Measurements from ENCODE around the gene EXOC2. TPM values are rescaled to one million over a fixed set of nuclear protein-coding genes. Genes with fewer than 3 reads are reported as not detected.

EXOC2 gene
- total RNA-seq (2014; rRNA removed; shearing (Covaris generic)): 16.5 and 22.5 TPM in 2 replicates
- total RNA-seq (2022): 24.8 and 26.4 TPM in 2 replicates
- percentile 68 among the genes with signal in this experiment for Bru-seq, nascent RNA
- percentile 61 among the genes with signal in this experiment for BruChase-seq, experiment 1, labeled RNA remaining after a 6-hour chase
- BruChase-seq, experiment 2, labeled RNA remaining after a 2-hour chase: percentile 60 among the genes with signal in this experiment
- long read RNA-seq, full-length matches to known transcripts: 62 of 136 reads
- long read RNA-seq, partial matches to known transcripts: 14 of 136 reads
- long read RNA-seq, other reads (novel, unspliced or antisense): 60 of 136 reads

DNA sequence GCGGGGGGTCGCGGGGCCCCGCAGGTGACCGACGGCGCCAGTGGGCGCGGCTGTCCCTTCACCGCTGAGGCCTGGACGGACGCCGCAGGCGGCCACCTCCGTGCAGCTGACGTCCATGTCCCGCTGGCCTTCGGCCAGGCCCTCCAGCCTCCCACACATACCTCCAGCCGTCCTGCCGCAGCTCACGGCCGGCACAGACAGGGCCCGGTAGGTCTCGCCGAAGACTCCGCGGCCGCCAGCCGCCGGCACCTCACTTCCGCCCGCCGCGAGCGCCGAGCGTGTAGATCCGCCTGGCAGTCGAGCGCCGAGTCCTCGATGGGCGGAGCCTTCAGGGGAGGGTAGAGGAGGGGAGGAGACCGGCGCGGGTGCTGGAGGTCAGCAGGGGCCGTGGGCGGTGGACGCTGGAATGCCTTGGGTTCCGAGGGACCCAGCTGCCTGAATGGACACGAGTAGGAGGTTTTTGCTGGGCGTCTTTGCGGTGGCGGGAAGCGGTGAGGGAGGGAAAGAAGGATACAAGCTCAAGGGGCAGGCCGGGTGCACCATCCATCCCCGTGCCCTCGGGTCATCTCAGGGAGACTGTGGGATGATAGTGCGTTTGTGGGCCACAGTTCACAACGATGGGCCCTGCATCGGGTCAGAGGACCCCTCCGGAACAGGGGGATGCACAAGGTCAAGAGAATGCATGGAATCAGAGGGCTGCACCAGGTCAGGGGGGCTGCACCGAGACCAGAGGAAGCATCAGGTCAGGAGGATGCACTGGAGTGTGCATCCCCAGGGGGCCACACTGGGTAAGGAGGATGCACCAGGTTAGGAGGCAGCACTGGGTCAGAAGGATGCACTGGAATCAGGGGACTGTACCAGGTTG lies at the start of gene EXOC2:
TSS of gene EXOC2 (minus strand) at position 282 of the 865 bp plus-strand sequence. CDS start 55,321 bp downstream, outside the sequence.
- no TSS peak for BruUV-seq (replicated peaks)
- Histone ChIP-seq H3K4me2 (ENCODE audit: low read length) (peak within 1 kb of the TSS; percentile 80), H3K79me2 (ENCODE audit: insufficient read depth, low read depth, low read length) (peaks cover 20% of the 10 kb centered on the region), H3K9me3 (ENCODE audit: low read length) (no peaks in the 10 kb centered on the region), H3K4me3 (ENCODE audit: low read depth, low read length, poor library complexity, severe bottlenecking) (peak within 1 kb of the TSS; percentile 78), H3K36me3 (ENCODE audit: insufficient read depth, low read length) (peaks cover 15% of the 10 kb centered on the region; the same call in 1 of the 2 replicates), H2AFZ (ENCODE audit: low read length) (peak within 1 kb of the TSS; percentile 84), H3K27ac (ENCODE audit: low read depth, low read length, poor library complexity, severe bottlenecking) (peak within 1 kb of the TSS; percentile 42), H4K20me1 (ENCODE audit: insufficient read depth, low read length) (peaks cover 3% of the 10 kb centered on the region; the same call in 1 of the 2 replicates), H3K9me2 (ENCODE audit: insufficient read depth, low read length) (no peaks in the 10 kb centered on the region), H3K4me1 (ENCODE audit: insufficient read depth, low read length, poor library complexity, severe bottlenecking) (peaks cover 12% of the 10 kb centered on the region)
- peak; percentile 91 for DNase-seq (ENCODE audit: low spot score)
- POLR2A ChIA-PET: interaction anchor here (0.6 to 2.2 kb wide), 5 partner anchors 9 to 1553 kb away, joined by 3 to 10 read pairs (median 7); no protein-coding TSS in a partner anchor
- TF ChIP-seq, protein P1, sequence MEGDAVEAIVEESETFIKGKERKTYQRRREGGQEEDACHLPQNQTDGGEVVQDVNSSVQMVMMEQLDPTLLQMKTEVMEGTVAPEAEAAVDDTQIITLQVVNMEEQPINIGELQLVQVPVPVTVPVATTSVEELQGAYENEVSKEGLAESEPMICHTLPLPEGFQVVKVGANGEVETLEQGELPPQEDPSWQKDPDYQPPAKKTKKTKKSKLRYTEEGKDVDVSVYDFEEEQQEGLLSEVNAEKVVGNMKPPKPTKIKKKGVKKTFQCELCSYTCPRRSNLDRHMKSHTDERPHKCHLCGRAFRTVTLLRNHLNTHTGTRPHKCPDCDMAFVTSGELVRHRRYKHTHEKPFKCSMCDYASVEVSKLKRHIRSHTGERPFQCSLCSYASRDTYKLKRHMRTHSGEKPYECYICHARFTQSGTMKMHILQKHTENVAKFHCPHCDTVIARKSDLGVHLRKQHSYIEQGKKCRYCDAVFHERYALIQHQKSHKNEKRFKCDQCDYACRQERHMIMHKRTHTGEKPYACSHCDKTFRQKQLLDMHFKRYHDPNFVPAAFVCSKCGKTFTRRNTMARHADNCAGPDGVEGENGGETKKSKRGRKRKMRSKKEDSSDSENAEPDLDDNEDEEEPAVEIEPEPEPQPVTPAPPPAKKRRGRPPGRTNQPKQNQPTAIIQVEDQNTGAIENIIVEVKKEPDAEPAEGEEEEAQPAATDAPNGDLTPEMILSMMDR (conservative IDR thresholded peaks at IDR 0.05; ENCODE audit: low read length): peak; percentile 55
- no peak for TF ChIP-seq EZH2phosphoT487 (IDR thresholded peaks at IDR 0.05; ENCODE audit: borderline replicate concordance, low read depth, low read length)
- CTCF ChIA-PET (ENCODE audit: unreplicated experiment): no interaction called here
- intact Hi-C loops (cut with micrococcal nuclease; ENCODE audit: unreplicated experiment): loop anchor here (1.0 kb wide), 1 partner anchor 15 kb away; no protein-coding TSS in a partner anchor

GRCh38 chr6:741410-742339 lies 48.7 kb upstream of the EXOC2 start:
- no peak overlapping the region for H3K27ac ChIP-seq (ENCODE audit: low read depth, low read length, poor library complexity, severe bottlenecking)
- no TSS peak for BruUV-seq (replicated peaks)
- no peak for TF ChIP-seq EZH2phosphoT487 (IDR thresholded peaks at IDR 0.05; ENCODE audit: borderline replicate concordance, low read depth, low read length)
- H4K20me1 ChIP-seq (ENCODE audit: insufficient read depth, low read length): no peaks in the 10 kb centered on the region
- intact Hi-C loops (cut with micrococcal nuclease; ENCODE audit: unreplicated experiment): no loop called here
- POLR2A ChIA-PET: interaction anchor here (1.0 to 1.1 kb wide), 2 partner anchors 32 to 185 kb away, joined by 3 read pairs; no protein-coding TSS in a partner anchor
- H3K9me3 ChIP-seq (ENCODE audit: low read length): no peaks in the 10 kb centered on the region
- H3K36me3 ChIP-seq (ENCODE audit: insufficient read depth, low read length): no peaks in the 10 kb centered on the region
- DNase-seq (ENCODE audit: low spot score): no peak
- H3K9me2 ChIP-seq (ENCODE audit: insufficient read depth, low read length): no peaks in the 10 kb centered on the region
- H2AFZ ChIP-seq (ENCODE audit: low read length): no peak overlapping the region
- no peak overlapping the region for H3K4me2 ChIP-seq (ENCODE audit: low read length)
- CTCF ChIA-PET (ENCODE audit: unreplicated experiment): no interaction called here
- no peaks in the 10 kb centered on the region for H3K79me2 ChIP-seq (ENCODE audit: insufficient read depth, low read depth, low read length)
- no peak overlapping the region for H3K4me3 ChIP-seq (ENCODE audit: low read depth, low read length, poor library complexity, severe bottlenecking)
- no peaks in the 10 kb centered on the region for H3K4me1 ChIP-seq (ENCODE audit: insufficient read depth, low read length, poor library complexity, severe bottlenecking)

Data from OCI-LY7 (cell line).